Measurements from ENCODE around the gene RGS7.
A peak's percentile ranks its signal among the peaks of the same experiment; 100 is the strongest.
"Not testable (repeated sequence)": the region's sequence is repeated elsewhere in the genome, so short reads cannot be mapped to it uniquely, and the experiment has no call there.

RGS7 gene

DNA sequence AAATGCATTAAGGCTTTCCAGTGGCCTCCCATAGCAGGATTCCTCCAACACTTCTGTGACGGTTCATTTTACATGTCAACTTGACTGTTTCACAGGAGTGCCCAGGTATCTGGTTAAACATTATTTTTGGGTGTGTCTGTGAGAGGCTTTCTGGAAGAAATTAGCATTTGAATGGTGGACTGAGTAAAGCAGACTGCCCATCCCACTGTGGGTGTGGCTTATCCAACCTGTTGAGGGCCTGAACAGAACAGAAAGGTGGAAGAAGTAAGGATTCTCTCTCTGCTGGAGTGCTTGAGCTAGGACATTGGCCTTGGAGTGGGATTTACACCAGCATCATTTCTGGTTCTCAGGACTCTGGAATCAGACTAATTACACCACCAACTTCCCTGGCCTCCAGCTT lies 85.6 kb downstream of the RGS7 start:
- no peak for DNase-seq (ENCODE audit: low spot score)

DNA sequence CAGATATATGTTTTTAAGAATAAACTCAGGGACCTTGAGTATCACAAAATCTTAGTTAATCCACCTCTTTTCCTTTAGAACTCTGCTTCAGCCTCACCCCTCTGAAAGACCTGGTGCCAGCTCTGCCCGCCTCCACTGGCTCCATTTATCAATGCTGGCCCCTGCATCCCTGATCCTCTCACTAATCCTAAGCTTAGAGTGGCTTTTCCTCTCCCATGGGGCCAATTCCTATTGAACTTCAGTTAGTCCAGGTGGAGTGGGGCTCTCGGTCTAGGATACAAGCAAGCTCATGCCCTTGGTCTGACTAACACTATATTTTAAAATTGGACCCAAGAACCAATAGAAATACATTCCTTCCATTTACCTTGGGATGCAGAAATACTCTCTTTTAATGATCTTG lies 87.0 kb downstream of the RGS7 start:
- DNase-seq (ENCODE audit: low spot score): no peak

DNA sequence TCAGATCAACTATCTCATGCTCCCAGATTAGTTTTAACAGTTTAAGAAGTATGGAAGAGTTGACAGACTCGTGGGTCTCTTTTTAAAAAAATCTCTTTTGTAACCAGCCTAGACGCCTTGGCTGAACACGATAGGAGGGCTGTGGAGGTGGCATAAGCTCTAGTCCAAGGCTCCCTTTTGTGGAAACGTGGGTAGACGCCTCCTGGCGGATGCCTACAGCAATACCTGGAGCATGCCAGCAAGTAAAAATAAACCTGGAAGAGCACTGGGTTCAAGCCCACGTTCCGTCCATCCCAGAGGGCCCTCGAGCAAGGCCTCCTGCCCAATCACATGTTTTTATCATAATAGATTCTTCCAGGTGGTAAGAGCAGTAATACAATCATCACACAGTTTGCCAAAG lies 87.9 kb downstream of the RGS7 start:
- no peak for DNase-seq (ENCODE audit: low spot score)

DNA sequence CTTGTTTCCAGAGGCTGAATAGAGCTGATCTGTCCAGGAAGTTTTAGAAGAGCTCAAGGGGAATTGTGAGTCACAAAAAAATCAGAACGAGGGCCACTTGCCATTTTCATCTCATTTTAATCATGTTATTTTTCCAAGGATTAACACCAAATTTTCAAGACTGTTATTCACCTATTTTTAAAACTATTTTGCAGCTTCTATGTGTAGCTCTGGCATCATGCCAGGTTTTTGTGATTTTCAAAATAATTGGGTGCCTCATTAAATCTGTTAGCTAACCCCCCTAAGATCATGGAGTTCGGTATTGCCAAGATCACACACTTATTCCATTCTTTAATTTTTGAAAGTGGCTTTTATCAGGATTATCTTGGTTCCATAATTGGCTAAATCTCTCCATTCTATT lies 90.9 kb downstream of the RGS7 start:
- no peak for DNase-seq (ENCODE audit: low spot score)

DNA sequence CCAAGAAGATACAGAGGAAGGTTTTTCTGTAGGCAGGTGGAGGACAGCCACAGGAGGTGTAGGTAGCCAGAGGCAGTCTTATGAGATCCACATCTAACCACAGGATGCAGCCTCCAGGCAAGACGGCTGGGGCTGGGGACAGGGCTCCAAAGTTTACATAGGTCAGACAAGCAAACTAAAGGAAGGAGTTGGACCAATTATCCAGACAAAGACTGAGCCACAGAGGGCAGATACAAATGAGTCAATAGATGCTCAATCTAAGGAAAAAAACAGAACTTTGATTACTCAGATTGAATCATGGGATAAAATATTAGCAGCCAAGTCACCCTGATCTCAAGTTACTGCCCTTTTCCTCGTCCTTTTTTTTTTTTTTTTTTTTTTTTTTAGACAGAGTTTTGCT lies 91.6 kb downstream of the RGS7 start:
- DNase-seq (ENCODE audit: low spot score): no peak

DNA sequence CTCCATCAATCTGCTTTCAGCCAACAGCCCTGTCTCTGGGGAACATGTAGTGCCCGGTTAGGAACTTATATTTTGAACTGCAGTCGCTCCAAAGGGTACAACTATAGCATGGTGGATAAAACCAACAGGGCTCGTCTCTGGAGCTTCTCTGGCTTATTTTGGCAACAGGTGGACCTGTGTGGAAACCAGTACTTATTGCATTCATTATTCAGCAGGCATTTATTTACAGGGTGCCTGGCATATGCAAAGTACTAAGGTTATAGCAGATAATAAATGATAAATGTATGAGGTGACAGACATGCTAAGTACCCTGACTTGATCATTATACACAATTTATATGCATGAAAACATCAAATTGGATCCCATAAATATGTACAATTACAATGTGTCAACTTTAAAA lies 93.7 kb downstream of the RGS7 start:
- DNase-seq (ENCODE audit: low spot score): no peak

DNA sequence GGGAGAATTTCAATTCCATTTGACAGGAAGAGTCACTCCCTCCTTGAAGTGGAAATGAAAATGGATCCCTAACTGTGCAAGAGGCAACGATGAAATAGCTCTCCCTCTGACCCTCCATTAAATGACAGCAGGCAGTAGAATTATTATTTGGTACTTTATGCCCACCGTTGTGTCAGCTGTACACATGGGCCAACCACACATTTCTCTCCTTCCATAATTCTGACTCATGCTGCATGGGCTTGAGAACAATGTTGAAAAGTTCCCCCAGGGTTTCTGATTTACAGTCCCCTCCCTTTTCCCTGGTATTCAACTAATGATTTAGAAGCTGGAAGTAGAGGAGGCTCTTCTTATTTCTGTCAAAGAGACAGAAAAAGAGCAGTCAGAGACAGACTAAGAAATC lies 103.5 kb downstream of the RGS7 start:
- DNase-seq (ENCODE audit: low spot score): no peak

DNA sequence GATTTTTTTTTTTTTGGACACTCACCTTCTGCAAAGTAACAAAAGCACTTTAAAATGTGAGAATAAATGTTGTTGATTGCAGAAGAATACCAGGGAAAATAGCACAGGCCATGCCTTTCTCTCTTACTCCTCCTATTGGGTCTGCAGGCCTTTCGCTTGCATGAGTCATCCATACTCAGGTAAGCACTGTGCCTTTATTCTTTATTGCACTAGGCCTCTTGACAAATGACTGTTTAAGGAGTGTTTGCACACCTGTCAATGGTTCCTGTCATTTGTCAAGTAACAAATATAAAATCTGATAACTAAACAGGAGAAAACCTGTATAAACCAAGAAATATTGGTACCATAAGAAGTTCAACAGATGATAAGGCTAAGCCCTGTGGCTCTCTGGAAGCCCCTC lies 106.5 kb downstream of the RGS7 start:
- DNase-seq (ENCODE audit: low spot score): no peak

DNA sequence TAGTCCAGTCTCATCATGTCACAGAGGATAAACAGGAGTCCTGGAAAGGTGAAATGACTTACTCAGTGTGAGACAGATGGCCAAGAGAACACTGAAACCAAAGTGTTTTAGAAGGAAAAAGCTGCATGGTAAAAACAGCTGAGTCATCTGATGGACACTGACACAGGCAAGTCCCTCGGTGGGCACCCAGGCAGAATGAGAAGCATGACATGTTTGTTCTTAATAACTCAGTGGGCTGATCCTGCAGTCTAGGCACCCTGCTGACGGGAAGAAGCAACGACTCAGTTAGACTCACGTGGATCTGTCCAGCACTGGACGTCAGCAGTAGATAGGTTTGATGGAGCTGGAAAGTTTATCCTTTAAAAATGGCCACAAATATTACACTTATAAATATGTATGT lies 116.9 kb downstream of the RGS7 start:
- no peak for DNase-seq (ENCODE audit: low spot score)

DNA sequence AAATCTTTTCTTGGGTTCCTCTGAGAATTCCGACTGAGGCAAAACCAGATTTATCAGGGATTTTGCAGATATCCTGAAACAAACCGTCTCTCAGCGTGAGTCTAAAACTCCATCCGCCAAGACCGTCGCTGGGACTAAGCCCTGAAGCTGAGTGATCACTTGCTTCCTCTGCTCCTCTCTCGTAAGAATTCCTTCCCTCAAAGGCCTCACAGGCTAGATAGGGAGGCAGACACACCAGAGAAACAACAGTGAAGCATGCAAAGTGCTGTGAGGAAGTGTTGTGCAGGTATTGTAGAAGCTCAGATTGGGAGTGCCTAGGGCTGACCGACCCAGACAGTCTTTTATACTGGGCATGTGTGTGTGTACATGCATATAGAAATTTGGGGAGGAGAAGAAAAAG lies 119.1 kb downstream of the RGS7 start:
- no peak for DNase-seq (ENCODE audit: low spot score)

DNA sequence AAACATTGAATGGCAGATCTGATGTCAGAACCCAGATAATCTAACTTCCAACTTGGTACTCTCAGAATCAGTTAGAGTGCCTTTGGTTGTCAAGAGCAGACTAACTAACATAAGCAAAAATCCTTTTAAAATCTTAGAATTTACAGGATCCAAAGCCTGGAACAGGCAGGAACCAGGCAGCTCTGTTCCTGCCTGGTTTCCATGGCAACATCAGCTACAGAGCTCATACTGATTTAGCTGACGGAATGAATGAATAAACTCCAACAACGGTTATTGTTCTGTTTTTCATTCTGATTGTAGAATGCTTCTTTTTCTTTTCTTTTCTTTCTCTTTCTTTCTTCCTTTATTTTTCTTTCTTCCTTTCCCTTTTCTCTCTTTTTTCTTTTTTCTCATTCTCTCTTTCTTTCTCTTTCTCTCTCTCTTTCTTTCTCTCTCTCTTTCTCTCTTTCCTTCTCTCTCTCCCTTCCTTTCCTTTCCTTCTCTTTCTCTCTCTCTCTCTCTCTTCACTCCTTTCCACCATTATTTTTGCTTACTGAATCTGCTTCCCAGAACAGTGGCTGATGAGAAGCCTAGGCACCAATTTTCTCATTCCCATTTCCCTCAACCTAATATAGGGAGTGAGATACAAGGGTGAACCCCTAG lies 121.6 kb downstream of the RGS7 start:
- DNase-seq (ENCODE audit: low spot score): peak; percentile 79

DNA sequence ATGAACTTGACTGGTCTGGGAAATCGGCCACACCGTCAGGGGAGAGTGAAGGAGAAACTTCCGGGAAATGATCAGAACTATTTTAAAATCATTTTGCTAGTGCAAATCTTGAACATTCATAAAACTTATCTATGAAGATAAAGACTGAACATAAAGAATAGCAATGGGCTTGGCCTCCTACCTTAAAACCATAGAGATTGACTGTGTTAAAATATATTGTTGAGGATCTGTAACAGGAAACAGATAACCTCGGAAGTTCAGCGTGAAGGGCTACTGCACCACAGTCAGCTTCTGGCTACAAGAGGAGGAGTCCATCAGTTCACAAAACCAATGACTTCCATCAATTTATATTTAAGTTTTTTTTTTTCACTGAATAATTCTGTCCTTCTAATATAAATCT lies 127.3 kb downstream of the RGS7 start:
- DNase-seq (ENCODE audit: low spot score): no peak

DNA sequence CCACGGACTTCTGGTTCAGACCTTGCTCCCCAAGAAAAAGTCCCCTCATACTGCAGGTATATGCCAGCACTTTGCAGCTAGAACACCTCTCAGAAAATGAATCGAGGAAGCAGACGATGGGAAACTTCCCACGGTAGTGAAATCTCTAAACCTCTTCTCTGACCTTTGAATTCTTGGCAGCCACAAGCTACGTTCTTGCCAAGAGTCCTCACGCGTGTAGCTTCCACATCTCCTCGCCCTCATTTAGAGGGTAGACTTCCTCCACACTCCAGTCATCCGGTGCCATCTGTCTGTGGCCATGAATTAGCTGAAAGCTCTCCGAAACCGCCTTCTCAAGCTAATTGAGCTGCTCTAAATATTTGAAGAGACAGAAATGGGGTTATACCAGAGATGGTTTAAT lies 127.8 kb downstream of the RGS7 start:
- peak; percentile 19 for DNase-seq (ENCODE audit: low spot score)

DNA sequence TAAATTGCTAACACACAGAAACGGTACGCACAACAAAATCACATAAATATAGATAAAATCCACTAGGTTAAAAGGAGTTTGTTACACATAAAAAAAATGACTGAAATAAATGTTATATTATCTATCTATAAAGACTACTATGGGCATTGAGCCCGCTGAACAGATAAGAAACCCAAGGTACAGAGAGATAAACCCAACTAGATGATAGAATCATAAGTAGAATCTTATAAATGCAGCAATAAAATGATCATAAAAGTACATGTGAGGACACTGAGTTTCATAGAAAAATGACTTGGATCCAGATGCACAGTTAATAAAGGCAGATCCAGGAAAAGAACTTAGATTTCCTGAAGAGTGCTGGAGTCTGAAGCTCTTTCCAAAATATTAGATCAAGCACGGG lies 128.7 kb downstream of the RGS7 start:
- no peak for DNase-seq (ENCODE audit: low spot score)

DNA sequence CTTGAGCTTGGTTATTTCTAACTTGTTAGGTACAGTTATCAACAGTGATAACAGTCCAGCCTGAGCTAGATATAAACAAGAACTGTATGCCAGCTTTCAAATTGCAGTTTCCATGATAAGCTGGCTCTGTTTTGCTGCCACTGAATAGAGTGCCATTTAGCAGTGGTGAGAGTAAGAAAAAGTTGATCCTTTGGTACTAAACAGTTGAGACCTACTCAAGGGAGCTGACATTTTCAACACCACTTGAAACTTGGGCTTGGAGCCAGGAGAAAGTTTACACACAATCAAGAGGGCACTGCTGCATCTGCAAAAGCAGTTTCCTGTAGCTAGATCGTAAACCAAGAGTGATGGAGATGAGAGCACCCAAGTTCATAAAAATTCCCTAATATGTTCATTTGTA lies 131.3 kb downstream of the RGS7 start:
- DNase-seq (ENCODE audit: low spot score): no peak

DNA sequence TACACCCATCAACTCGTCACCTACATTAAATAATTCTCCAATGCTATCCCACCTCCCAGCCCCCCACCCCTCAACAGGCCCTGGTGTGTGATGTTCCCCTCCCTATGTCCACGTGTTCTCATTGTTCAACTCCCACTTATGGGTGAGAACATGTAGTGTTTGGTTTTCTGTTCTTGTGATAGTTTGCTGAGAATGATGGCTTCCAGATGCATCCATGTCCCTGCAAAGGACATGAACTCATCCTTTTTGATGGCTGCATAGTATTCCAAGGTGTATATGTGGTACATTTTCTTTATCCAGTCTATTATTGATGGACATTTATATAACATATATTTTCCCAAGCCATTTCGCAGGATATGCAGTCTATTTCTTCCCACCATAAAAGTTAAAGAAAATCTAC lies 132.8 kb downstream of the RGS7 start:
- DNase-seq (ENCODE audit: low spot score): not testable (repeated sequence)

DNA sequence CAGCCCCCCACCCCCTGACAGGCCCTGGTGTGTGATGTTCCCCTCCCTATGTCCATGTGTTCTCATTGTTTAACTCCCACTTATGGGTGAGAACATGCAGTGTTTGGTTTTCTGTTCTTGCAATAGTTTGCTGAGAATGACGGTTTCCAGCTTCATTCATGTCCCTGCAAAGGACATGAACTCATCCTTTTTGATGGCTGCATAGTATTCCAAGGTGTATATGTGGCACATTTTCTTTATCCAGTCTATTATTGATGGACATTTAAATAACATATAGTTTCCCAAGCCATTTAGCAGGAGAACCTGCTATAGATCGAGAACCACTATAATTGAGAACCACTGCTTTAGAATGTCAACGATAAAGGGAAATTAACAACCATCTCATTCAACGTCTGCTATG lies 134.2 kb downstream of the RGS7 start:
- not testable (repeated sequence) for DNase-seq (ENCODE audit: low spot score)

DNA sequence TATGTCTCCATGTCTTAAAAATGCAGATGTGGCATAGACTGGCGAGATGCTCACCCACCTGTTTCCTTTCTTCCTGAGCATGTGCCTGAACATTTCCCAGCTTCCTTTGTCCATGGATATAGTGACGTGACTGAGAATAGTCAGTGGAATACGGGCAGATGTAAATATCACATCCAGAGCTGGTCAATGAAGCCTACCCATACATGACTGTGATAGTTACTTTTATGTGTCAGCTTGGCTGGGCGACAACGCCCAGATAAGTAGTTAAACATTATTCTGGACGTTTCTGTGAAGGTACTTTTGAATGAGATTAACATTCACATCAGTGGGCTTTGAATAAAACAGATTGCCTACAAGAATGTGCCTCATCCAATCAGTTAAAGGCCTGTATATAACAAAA lies 135.7 kb downstream of the RGS7 start:
- DNase-seq (ENCODE audit: low spot score): no peak

DNA sequence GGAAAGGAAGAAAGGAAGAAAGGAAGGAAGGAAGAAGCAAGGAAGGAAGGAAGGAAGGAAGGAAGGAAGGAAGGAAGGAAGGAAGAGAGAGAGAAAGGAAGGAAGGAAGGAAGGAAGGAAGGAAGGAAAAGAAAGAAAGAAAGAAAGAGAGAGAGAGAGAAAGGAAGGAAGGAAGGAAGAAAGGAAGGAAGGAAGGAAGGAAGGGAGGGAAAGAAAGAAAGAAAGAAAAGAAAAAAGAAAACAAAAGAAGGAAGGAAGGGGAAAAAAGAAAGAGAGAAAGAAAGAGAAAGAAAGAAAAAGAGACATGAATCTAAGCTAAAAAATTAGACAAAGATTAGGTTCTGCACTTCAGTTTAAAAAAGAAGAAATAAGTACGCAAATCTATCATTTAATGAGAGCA lies 136.1 kb downstream of the RGS7 start:
- not testable (repeated sequence) for DNase-seq (ENCODE audit: low spot score)

DNA sequence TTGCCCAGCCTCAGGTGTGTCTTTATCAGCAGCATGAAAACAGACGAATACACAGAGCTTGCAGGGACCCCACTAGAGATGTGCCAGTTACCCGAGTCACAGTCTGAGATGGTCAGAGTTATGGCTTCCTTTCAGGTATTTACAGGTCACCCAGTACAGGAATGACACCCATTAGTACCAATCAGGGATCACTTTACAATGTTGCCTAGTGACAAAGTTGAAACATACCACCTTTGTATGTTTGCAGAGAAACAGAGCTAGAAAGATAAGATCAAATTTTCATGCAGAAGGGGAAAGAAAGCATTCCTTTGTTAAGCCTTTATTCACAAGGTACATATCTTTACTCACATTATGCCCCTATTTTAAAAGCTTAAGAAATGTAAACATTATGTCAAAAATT lies 137.6 kb downstream of the RGS7 start:
- DNase-seq (ENCODE audit: low spot score): no peak

DNA sequence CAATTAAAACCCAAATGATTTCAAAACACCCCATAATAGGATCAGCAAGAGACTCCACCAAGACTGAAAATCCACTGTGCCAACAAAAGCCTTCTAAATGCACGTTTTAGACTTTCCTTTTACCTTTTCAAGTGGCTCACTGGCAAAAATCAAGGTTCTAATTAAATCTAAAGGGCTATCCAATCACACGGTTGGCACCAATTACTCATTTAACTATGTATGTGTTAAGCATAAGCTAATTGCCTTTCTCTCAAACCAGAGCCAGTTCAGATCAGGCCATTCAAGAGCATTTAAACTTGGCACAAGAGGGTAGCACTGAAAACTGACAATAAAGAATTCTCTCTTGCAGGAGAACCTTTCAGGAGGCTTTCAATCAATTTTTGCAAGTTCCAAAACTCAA lies 139.5 kb downstream of the RGS7 start:
- no peak for DNase-seq (ENCODE audit: low spot score)

DNA sequence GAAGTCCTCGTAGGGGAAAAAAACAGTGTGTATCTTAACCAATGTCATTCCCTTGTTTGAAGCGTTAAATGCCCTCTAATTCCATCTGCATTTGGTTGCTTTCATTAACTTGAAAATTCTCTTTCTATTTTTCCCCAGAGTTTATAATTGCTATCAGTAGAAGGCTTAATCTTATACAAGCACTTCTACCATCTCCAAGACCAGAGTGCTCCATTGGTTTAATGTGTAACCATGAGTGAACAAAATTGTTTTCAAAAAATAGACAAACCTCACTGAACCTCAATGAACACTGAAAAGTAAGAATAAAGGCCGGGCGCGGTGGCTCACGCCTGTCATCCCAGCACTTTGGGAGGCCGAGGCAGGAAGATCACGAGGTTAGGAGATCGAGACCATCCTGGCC lies 141.3 kb downstream of the RGS7 start:
- no peak for DNase-seq (ENCODE audit: low spot score)

DNA sequence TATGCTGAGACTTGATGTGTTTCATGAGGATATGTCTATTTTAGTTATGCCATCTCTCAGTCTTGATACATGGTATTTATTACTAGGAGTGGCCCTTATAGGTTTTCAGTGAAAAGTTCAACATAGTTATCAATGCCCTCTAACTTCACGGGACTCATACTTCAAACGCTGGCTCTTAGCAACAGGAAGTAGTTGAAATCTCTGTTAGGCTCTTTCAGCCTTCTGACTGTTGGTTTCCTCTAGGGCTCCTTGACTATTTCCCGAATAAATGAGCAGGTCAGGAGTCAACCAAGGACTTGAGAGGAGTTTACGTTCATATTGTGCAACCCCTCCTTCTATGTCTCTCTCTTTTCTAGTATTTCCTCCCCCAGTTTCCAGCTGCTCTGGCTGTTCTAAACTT lies 141.8 kb downstream of the RGS7 start:
- DNase-seq (ENCODE audit: low spot score): no peak

DNA sequence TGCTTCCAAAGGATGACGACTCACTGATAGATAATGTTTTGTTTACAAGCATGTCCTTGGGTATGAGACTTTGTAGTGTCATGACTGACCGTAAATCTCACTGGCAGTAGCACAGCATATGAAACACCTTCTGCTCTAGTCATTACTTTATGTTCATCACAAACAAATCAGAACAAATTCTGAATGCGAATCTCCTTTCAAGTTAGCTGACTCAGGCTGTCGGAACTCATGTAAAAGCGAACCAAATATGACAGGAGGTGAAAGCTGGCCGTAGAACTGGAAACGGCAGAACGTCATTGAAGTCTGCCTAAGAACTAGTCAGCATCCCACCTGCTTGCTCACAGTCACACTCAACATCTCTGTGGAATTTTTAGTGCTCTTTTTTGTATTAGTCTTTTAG lies 143.9 kb downstream of the RGS7 start:
- no peak for DNase-seq (ENCODE audit: low spot score)

DNA sequence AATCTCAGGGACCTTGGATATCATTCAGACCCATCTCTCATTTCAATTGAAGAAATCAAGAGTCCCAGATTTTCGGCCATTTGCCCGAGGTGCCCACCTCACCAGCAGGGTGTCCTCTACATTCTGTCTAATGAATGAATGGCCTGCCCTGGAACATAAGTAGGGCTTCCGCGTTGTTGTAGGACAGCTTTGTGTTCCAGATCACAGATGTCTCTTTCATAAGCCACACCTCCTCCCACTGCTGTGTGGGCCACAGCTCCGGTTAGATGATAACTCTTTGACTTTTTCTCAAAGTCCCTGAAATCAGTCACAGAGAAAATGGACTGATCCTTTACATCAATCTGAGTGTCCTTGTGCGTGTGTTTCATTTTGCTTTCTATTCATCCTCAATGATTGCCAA lies 144.4 kb downstream of the RGS7 start:
- peak; percentile 24 for DNase-seq (ENCODE audit: low spot score)

Measured in pons (tissue), 1 donor.